Activated CD4-positive, alpha-beta T cell treated with anti-CD3 and anti-CD28 coated beads, Interleukin-2, amount 50 U/mL, for 4 hours (primary cell): Measurements from ENCODE around the gene ADGRF4.

Source experiments
- DNase-seq, 2 experiments: peaks; one replicate each; pipeline ENCODE4 v3.0.0-alpha.2; 2020

Gene ADGRF4

GRCh38 chr6:47681201-47681990 lies 17.0 kb upstream of the ADGRF4 start:
- DNase-seq = no peak

GRCh38 chr6:47686411-47686810 lies 12.0 kb upstream of the ADGRF4 start:
- DNase-seq = no peak

GRCh38 chr6:47687432-47687831 lies 10.9 kb upstream of the ADGRF4 start:
- no peak for DNase-seq

- no peak for DNase-seq
These were observed 8.2 kb upstream of the ADGRF4 start for GRCh38 chr6:47690214-47690613.

- DNase-seq = no peak
These were observed 7.6 kb upstream of the ADGRF4 start for GRCh38 chr6:47690791-47691190.

- DNase-seq = no peak
These were observed 455 bp upstream of the ADGRF4 start for GRCh38 chr6:47697925-47698324.

- no peak for DNase-seq
These were observed 1.7 kb downstream of the ADGRF4 start for GRCh38 chr6:47700053-47700452.

GRCh38 chr6:47700596-47700995 lies 2.2 kb downstream of the ADGRF4 start:
- no peak for DNase-seq

- no peak for DNase-seq
These were observed 3.0 kb downstream of the ADGRF4 start for GRCh38 chr6:47701363-47701762.

- DNase-seq = no peak
These were observed 10.8 kb downstream of the ADGRF4 start for GRCh38 chr6:47709160-47709559.

GRCh38 chr6:47710295-47710694 lies 11.9 kb downstream of the ADGRF4 start:
- DNase-seq = no peak

GRCh38 chr6:47713200-47713599 lies 14.8 kb downstream of the ADGRF4 start:
- no peak for DNase-seq

GRCh38 chr6:47714802-47715201 lies 16.4 kb downstream of the ADGRF4 start:
- DNase-seq = no peak

- no peak for DNase-seq
These were observed 17.4 kb downstream of the ADGRF4 start for GRCh38 chr6:47715782-47716181.

GRCh38 chr6:47716207-47716606 lies 17.8 kb downstream of the ADGRF4 start:
- DNase-seq = no peak

GRCh38 chr6:47718571-47718970 lies 20.2 kb downstream of the ADGRF4 start:
- DNase-seq = no peak

GRCh38 chr6:47721189-47721588 lies 22.8 kb downstream of the ADGRF4 start:
- DNase-seq = no peak

- DNase-seq = no peak
These were observed 23.8 kb downstream of the ADGRF4 start for GRCh38 chr6:47722194-47722593.

GRCh38 chr6:47724300-47724699 lies 25.9 kb downstream of the ADGRF4 start:
- no peak for DNase-seq

- DNase-seq = no peak
These were observed 29.0 kb downstream of the ADGRF4 start for GRCh38 chr6:47727391-47727790.

GRCh38 chr6:47729019-47729418 lies 30.6 kb downstream of the ADGRF4 start:
- DNase-seq = no peak

- no peak for DNase-seq
These were observed 31.1 kb downstream of the ADGRF4 start for GRCh38 chr6:47729457-47729856.

GRCh38 chr6:47733879-47734558 lies 35.6 kb downstream of the ADGRF4 start:
- DNase-seq = no peak

GRCh38 chr6:47734831-47735481 lies 36.6 kb downstream of the ADGRF4 start:
- DNase-seq = no peak
